Left renal pelvis (tissue), 4 donors: Measurements from ENCODE around the gene INO80B. TPM values are rescaled to one million over a fixed set of nuclear protein-coding genes. Genes with fewer than 3 reads are reported as not detected.
"Not testable (repeated sequence)": the region's sequence is repeated elsewhere in the genome, so short reads cannot be mapped to it uniquely, and the experiment has no call there.

ENCODE experiments used
- DNase-seq, 4 donors: peaks; one replicate each; pipeline ENCODE4 v3.0.0-alpha.2; 2013; ENCODE audit warnings: low read depth in 4 of 4, low spot score in 3 of 4
- polyA plus RNA-seq, 4 donors: library from polyadenylated mRNA; unstranded; fragments of 120-200 nt; gene quantifications; one replicate each; pipeline ENCODE4 v1.2.1, GENCODE V29; 2013; ENCODE audit not compliant: insufficient read length in 4 of 4

INO80B gene
- polyA plus RNA-seq, 4 donors = 14.6 to 31.8 (median 21.2) TPM

DNA sequence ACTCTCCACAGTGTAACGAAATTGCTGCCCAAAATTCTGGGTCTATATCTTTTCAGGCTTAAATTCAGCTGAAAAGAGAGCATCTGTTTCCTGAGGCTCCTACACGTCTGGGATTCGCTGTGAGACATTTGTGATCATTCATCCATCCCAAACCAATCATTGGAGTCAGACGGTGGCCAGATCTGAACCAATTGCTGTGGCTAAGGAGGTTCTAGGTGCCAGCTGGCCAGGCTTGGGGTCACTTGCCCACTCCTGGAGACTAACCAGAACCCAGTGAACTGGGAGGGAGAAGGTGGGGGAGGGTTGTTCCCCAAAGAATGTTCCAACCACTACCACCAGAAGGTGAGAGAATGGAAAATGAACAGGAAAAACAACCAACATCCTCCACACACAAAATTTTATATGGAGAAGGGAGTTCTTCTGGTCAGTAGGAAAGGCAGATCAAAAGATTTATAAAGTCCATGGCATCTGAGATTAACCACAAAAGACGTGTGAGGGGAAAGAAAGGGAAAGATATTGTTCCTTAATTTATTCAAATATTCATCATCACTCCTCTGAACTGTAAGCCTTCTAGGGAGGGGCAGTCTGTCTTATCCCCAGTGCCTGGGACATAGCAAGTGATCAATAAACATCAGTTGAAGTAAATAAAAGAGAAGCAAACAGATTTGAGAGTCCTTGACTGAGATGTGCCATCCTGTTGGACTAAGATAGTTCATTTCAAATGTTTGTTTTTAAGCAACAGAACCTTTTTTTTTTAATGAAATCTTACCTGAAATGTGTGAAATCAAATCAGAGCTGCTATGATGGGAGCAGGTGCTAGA lies 10.2 kb upstream of the INO80B start:
- DNase-seq = no peak

DNA sequence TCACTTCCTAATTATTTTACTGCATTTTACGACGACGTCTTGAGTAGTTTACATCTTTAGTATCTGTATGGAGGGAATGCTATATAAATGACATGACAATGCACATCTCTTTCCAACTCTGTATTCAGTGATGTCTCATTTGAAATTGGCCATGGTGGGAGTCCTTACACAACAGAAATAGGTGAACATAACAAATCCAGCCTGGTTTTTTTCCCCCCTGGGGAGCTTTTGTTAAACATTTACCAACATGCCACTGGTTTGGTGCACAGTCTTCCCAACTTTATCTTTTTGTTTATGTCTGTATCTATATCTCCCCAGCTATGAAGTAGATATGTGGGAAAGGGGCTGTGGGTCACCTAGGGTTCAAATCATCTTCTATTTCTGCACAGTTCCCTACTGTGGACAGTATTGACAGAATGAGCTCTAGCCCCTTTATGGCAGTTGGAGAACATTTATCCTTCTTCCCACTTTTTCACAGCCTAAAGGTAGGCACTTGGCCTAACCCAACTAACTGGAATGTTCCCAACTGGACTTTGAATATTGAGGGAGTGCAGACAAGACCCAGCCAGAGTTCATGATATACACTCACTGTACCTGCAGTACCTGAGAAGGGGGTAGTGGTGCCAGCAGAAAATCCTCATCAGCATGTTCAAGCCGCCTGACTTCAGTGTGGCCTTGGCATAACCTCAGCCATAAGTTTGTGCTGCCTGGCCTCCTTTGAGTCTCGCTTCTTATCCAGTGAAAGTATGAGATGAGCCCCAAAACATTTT lies 7.5 kb upstream of the INO80B start:
- DNase-seq = no peak

DNA sequence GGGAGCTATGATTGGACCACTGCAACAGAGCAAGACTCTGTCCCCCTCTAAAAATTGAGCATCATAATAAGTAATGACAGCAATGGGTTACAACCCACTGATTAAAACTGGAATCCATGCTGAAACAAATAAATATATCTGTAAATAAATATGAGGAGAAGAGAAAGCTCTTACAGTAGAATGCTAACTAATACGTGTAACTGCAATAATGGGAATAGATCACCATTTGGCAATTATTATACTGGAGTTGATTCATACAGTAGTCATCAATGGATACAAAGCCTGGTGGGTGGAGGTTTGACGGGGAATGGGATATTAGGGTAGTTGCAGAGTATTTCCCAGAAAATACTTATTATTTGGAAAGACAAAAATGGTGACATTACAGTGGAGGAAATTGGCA lies 6.1 kb upstream of the INO80B start:
- DNase-seq = no peak

DNA sequence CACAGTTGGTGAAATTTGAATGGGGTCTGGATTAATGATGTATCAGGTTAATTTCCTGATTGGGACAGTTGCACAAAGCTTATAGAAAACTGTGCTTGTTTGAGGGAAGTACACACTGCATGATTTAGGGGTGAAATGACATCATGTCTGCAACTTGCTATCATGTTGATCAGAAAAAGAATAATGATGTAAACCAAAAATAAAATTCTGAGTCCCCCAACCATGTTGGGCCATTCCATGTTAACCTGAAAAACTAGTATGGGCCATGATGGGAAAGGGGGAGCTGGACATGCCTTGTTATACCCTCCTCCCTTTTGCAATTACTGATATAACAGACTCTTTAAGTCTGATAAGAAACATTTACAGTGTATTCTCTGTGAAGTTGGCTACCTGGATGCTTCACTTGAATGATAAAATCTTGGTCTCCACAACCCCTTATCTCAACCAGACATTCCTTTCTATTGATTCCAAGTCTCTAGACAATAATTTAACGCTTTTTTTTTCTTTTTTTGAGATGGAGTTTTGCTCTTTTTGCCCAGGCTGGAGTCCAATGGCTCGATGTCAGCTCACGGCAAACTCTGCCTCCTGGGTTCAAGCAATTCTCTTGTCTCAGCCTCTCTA lies 4.2 kb upstream of the INO80B start:
- DNase-seq = no peak

DNA sequence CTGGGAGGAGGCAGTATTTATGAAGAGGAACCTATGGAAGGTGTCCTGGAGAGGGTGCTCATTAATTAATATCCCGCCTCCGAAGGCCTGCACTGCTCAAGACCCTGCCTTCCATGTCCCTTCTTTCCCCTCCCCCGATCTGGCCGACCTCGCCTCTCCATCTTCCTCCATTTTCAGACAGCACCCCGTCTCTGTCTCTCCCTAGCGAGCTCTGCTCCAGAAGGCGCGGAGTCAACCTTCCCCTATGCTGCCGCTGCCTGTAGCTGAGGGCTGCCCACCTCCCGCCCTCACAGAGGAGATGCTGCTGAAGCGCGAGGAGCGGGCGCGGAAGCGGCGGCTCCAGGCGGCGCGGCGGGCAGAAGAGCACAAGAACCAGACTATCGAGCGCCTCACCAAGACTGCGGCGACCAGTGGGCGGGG lies 2.3 kb downstream of the INO80B start:
- DNase-seq = no peak

- peak in 1 of 4 donors; percentile 38 for DNase-seq
These were observed 2.8 kb downstream of the INO80B start for GRCh38 chr2:74457549-74458131.

- DNase-seq = peak; percentile 100
These were observed 3.4 kb downstream of the INO80B start, which contains the start of gene WBP1 for GRCh38 chr2:74458132-74458937. Gene WBP1, plus strand, starts transcription at chr2:74458438. Its CDS starts 165 bp downstream, at chr2:74458603.

GRCh38 chr2:74458938-74459363 lies 4.1 kb downstream of the INO80B start:
- DNase-seq = no peak

- not testable (repeated sequence) for DNase-seq
These were observed 4.7 kb downstream of the INO80B start for GRCh38 chr2:74459503-74460118.

- not testable (repeated sequence) for DNase-seq
These were observed 5.3 kb downstream of the INO80B start for GRCh38 chr2:74460187-74460586.

GRCh38 chr2:74461187-74462053 lies 6.5 kb downstream of the INO80B start:
- DNase-seq = no peak

DNA sequence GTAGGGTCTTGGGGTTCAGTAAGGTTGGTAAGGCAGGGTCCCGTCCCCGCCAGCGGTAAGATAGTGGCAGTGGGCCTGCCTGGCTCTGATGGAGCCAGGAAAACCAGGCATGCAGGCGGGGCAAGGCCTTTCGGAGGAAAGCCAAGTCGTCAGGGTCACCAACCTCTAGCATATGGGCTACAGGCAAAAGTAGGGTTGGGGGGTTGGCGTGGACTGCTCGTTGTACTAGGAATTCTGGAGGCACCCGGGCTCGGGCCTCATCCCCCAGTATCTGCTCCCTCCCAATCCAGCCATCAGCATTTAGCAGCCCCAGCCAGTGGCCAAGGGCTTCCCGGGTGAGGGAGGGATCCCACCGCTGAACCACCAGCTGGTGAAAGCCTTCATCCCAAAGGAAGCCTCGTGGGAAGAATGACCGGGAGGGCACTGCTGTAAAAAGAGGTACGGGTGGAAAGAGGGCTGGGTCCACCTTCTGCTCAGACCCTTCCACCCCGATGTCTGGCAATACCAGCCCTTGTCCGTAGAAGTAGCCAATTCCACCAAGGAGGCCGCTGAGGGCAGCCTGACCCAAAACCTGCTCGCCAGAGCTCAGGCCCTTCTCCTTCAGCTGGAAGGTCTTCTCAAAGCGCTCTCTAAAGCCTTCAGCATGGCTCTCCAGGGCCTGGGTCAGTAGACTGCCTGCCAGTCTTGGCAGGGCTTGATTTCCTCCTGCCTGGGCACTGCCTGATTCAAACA lies 7.3 kb downstream of the INO80B start:
- DNase-seq = no peak

DNA sequence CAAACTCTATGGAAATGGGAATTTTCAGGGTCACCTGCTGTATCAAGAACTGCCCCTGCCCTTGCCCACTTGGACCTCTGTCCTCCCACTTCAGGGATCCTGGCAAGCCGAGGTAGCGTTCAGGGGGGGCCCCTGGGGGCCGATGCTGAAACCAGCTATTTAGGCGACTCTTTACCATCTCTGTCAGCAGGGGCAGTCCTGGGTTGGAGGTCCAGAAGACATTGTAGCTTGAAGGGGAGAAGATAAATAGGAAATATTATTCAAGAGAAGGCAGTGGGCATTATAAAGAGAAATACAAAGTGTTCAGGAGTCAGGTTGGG lies 7.9 kb downstream of the INO80B start:
- DNase-seq = no peak

DNA sequence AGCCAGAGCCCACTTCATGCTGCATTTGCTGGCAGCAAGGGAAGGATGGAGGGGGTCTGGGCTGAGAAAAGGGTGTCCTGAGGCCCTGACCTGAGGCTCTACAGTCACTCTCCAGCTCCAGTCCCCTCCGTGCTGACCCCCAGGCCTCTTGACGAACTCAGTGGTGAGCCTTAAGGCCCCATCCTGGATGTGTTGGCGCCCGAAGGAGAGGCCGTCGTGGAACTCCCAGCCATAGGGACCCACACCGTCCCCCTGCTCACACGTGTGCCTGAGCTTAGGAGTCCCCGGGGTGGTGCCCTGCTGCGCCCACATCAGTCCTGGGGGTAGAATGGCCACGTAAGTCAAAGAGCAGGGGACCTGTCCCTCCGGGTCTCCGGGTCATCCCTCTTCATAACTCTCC lies 9.5 kb downstream of the INO80B start:
- no peak for DNase-seq

DNA sequence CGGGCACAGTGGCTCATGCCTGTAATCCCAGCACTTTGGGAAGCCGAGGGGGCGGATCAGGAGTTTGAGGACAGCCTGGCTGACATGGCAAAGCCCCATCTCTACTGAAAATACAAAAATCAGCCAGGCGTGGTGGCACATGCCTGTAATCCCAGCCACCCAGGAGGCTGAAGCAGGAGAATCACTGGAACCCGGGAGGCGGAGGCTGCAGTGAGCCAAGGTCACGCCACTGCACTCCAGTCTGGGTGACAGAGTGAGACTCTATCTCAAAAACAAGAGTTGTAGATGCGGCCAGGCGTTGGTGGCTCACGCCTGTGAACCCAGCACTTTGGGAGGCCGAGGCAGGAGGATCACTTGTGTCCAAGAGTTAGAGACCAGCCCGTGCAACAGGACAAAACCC lies 15.9 kb downstream of the INO80B start:
- not testable (repeated sequence) for DNase-seq

GRCh38 chr2:74471332-74472065 lies 16.6 kb downstream of the INO80B start:
- DNase-seq = no peak
